ENCODE data around the gene MYORG.

Gene MYORG

DNA sequence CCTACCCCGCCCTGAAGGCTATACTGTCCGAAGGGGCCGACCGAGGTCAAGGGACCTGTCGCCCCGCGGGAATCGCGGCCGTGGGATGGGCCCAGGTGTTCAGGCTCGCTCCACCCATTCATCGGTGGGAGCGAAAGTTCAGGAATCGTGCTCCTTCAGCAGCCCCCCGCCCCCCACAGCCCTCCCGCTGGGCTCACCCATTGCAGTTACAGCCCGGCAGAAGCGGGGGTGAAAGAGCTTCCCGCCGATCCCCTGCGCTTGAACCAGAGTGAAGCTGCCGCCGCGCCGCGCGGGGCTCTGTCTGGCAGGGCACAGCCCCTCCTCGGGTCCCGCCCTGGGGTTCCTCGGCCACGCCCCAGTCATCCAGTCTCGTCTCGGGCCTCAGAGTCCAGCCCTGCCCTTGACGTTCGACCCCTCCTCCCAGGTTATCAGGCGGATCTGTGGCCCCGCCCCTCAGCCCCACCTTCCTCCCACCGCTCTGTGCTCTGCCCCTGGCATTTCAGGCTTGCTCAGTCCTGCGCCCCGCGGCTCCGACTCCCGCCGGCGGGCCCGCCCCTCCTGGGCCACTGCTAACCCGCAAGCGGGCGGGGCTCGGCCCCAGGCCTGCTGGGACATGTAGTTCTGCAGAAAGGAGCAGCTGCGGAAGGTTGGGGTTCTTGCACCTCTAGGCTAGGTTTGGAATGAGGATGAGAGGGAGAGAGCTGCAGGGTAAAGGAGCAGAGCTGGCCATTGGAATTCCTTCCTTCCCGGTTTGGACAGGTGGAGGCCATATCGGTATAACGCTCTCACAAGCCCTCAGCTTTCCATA, at the start of gene MYORG:
Gene MYORG (minus strand): TSS at position 303 of the 808 bp plus-strand sequence. CDS start 3,955 bp downstream, outside the sequence.
- peak; percentile 94 for DNase-seq (ENCODE audit: low read depth)

DNA sequence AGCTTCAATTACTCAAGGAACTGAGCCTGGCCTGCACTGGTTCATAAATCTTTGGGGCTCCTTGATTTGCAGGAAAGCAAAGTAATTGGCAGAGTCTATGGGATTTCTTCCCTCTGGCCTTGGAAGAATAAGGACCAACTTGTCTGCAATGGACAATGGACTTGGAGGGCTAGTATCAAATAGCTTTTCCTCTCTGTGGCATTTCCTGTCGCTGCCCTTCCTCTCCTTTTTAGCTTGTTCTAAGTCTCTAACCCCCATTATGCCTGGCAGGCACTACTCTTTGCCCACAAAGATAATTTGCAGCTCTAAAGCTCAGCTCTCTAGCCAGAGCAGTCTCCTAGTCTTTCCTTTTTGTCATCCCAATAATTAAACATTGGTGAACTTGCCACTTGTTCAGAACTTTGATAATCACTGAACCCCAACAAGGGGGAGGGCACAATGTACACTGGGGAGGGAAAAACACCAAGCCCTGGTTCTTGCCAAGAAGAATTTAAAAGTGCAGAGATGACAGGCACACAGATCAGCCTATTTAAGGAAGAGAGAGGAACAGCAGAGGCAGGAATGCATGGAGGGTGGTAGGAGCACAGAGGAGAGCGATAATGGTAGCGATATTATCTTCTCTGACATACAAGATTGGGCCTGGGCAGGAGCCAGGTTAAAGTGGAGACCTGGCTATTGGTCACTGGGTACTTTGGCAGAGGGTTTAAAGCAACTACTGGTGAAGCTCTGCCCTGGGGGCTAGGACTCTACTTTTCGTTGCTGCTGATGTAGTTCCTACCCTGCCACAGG, 43.2 kb upstream of the MYORG start:
- DNase-seq (ENCODE audit: low read depth) = no peak

DNA sequence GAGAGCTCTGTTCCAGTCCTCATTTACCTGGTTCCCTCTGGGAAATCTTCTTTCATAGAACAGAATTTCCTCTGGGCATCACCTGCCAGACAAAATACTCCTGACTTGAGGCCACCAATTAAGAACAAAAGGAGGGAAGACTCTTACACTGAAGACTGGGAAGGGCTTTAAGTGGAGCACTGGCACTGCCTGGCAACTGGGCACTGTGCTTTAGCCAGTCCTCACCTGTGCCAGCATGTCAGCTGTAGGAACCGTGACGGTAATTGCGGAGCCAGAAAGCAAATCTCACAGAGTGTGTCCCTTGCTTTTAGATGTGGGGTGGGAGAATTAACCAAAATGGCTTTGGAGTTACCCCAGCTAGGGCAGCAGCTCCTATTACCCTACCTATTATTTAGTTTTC, 41.0 kb upstream of the MYORG start:
- DNase-seq (ENCODE audit: low read depth) = no peak

GRCh38 chr9:34413231-34413852, 36.6 kb upstream of the MYORG start:
- no peak for DNase-seq (ENCODE audit: low read depth)

- no peak for DNase-seq (ENCODE audit: low read depth)
Observed at GRCh38 chr9:34412336-34412735, 35.6 kb upstream of the MYORG start.

GRCh38 chr9:34409154-34409553, 32.5 kb upstream of the MYORG start:
- DNase-seq (ENCODE audit: low read depth) = no peak

- no peak for DNase-seq (ENCODE audit: low read depth)
Observed at GRCh38 chr9:34408173-34408572, 31.5 kb upstream of the MYORG start.

DNA sequence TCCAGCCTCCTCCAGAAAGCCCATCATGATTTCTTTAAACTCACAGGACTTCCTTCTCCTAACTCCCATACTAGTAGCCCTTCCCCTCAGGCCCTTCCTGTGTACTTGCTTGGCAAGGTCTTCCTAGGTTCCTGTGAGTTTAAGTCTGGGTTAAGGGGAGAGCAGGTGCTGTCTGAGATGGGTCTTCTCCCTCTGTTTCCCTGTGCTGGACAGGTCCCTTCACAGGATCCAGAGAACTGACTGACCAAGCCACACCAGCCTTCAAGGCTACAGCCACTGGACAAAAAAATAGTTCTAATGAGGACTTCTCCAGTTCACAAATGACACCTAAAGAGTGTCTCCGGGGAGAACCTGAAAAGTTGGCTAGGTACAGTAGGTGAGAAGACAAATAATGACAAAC, 29.5 kb upstream of the MYORG start:
- DNase-seq (ENCODE audit: low read depth) = no peak

- DNase-seq (ENCODE audit: low read depth) = no peak
Observed at GRCh38 chr9:34405719-34406118, 29.0 kb upstream of the MYORG start.

DNA sequence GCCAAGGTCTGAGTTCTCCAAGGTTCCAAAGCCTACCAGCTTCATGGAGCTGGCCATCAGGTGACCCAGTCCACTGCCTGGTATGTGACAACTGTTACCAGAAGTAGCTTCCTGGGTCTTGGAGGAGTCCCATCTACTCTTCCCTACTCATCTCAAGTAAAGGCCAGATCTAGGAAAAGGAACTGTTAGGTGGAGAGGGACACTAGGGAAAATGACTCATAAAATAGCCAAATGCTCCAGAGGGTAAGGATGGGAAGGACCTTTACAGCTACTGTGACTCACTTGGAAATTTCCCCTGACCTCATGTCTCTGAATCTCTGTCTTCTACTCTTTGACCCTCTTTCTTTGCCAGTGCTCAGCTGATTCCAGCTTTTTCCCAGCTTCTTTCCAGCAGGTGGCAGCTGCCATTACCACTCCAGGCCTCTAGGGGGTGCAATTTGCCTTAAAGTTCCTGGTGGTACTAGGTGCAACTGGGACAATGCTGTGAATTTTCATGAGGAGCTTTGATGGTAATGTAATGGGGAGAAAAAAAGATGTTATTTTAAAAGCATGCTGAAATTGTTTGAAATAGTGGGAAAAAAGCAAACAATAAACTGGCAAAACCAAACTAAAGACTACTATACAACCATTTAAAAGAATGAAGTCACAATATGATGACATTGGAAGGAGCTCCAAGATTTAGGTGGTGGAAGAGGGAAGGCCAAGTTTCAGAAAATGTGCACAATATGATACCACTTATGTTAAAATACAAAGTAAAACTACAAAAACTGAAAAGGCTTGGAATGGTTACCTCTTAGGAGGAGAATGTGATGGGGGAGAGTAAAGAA, 27.1 kb upstream of the MYORG start:
- peak; percentile 21 for DNase-seq (ENCODE audit: low read depth)

- DNase-seq (ENCODE audit: low read depth) = no peak
Observed at GRCh38 chr9:34400686-34401602, 24.2 kb upstream of the MYORG start.

DNA sequence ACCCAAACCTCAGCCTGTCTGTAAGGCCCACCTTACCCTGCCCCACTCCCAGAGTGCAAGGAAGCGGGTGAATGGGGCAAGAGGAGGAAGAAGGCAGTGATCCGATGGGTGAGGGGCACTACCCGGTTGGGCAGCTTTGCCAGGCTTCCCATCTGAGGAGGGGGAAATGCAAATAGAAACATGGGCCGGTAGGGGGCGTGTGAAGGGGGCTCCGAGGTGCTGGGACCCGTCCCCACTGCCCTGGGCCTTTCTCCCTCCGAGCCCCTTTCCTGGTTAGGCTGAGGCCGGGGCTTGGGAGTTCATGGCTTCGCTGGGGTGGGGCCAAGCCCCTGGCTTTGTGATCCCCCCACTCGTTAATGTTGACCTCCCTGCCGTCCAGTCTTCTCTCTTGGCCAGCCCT, 23.6 kb upstream of the MYORG start:
- DNase-seq (ENCODE audit: low read depth) = no peak

GRCh38 chr9:34399729-34400128, 23.0 kb upstream of the MYORG start:
- no peak for DNase-seq (ENCODE audit: low read depth)

DNA sequence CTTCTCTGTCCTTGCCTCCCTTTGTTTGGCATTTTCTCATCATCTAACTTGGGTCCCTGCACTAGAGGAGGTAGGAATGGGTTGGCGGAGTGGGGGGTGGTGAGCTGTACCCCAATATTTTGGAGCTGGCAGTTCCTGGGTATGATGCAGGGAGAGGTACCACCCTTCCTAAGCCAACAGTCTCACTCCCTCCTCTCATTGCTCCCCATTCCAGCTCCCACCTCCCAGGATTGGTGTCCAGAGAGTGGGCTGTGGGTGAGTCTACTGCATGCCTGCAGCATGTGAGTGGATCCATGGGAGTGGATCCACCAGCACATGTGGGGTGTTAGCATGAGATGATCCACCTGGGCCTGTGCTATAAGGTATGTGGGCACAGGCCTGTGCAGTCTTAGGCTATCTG, 22.2 kb upstream of the MYORG start:
- DNase-seq (ENCODE audit: low read depth) = no peak

DNA sequence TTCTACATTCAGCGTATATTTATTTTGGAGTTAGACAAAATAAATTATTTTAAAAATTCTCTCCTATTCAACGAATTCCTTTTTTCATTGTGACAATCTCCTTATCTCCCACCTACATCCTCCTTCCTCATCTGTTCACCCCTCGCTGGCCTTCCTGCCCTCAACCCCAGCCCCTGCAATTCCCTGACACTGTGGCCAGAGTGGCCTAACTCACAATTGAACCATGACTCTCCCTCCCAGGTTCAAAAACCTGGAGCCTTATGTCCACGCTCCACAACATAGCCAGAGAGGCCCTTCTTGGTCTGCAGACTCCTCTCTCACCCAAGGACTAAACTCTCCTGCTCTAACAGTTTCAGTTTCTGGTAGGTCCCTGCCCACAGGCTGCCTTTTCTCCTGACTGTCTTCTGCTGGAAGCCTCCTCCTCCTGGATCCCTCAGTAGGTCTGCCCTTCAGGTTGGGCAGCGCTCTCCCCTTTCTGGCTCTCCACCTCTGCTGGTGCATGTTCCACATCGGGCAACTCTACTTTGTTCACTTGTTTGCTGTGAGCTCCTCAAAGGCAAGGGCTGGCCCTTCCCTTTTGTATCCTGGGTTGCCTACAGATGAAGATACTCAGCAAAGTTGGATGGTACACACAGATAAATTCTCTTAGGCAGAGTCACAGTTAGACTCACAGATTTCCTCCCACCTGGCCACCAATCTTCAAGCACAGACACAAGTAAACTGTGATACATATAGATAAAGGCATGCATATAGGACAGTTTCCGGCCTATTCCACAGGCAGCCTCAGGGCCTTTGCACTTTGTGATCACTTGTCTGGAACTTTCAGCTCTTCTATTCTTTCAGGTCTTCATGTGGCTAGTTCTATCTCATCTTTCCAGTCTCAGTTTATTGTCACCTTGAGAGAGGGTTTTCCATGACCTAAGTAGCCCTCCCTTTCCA, 19.8 kb upstream of the MYORG start:
- DNase-seq (ENCODE audit: low read depth) = no peak

DNA sequence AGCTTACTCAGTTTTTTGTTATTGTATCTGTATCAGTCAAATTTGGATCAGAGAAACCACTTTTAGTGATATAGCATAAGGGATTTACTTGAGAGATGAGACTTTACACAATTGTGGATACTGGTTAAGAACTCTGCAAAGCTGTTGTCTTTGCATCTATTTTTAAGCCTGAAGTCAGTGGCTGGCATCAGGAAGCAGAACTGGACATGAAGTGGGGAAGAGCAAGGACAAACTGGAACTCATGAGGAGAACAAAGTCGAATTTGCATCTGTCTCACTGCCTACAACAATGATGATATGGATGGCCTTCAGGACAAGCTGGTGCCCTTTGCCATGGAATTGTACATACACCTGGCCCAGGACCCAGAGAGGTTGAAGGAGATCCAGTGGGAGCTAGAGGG, 15.8 kb upstream of the MYORG start:
- DNase-seq (ENCODE audit: low read depth) = no peak

DNA sequence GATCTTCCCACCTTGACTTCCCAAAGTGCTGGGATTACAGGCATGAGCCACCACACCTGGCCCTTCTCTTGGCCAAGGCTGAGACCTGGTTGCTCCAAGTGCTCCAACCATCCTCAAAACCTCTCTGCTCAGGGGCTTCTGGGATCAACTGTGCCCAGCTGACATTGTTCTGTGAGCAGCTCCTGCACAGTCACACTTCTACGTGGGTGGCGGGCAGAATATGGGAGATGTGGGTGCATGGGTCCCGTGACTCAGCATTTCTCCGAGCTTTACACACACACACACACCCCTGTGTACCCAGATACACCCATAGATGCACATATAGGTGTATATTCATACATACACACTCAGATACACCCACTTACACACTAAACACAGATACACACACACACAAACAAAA, 10.5 kb upstream of the MYORG start:
- DNase-seq (ENCODE audit: low read depth) = no peak

DNA sequence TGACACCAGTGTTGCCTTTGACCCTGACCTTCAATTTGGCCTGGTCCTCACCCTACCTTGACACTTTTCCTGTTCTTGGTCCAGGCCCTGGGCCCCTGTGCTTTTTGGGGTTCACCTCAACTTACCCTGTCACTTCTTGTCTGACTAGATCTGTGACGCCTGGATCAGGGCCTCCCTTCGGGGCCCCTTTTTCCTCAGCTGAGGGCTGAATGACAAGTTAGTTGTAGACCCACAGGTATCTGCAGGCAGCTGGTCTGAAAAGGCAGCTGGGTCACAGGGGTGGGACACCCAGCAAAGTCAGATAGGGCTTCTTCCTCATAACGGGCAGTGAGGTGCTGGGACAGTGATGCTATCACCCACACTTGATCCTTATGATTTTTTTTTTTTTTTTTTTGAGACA, 10.0 kb upstream of the MYORG start:
- no peak for DNase-seq (ENCODE audit: low read depth)

GRCh38 chr9:34385561-34386230, 9.0 kb upstream of the MYORG start:
- DNase-seq (ENCODE audit: low read depth) = no peak
